HepG2 (cell line): ENCODE results near the gene PIP5KL1. TPM values are rescaled to one million over a fixed set of nuclear protein-coding genes. Genes with fewer than 3 reads are reported as not detected.
A peak's percentile ranks its signal among the peaks of the same experiment; 100 is the strongest.

Experiments
- JARID2 ChIP-seq: sonication (generic); formaldehyde crosslinking; IDR thresholded peaks from 2 replicates; pipeline ENCODE4 v1.8.1; 2023; ENCODE audit warnings: missing genetic modification reagents, inconsistent platforms; ENCODE audit not compliant: insufficient replicate concordance
- KAT2B ChIP-seq: fragments of 150-350 bp; IDR thresholded peaks from 2 replicates; pipeline ENCODE4 v1.6.1; 2014; ENCODE audit warnings: low read depth, low read length, borderline replicate concordance
- LCORL ChIP-seq, 2 experiments: fragments of 450-650 bp in 1 of 2; sonication (generic) in 1 of 2; formaldehyde crosslinking in 1 of 2; IDR thresholded peaks; 2 replicates each; pipeline versions ENCODE4 v1.5.0 to v1.6.1; 2017 to 2020; ENCODE audit warnings: antibody characterized with exemption in 1 of 2, missing genetic modification reagents in 1 of 2
- NCOR1 ChIP-seq: fragments of 200-600 bp; sonication (generic); IDR thresholded peaks from 2 replicates; pipeline ENCODE4 v1.7.0; 2017; ENCODE audit warnings: antibody characterized with exemption, low read length, borderline replicate concordance
- NR2F6 ChIP-seq, 2 experiments: IDR thresholded peaks; 2 replicates each; pipeline ENCODE4 v1.6.1; 2016; ENCODE audit warnings: antibody characterized with exemption in 1 of 2, mild to moderate bottlenecking in 1 of 2
- RBM22 ChIP-seq: fragments of 200-400 bp; formaldehyde crosslinking; optimal IDR thresholded peaks from 2 replicates; pipeline ENCODE3; 2017; ENCODE audit warnings: mild to moderate bottlenecking, low read length, moderate library complexity
- SRSF1 ChIP-seq: fragments of 200-400 bp; formaldehyde crosslinking; optimal IDR thresholded peaks from 2 replicates; pipeline ENCODE3; 2017; ENCODE audit warnings: mild to moderate bottlenecking, low read depth, low read length, moderate library complexity
- TMF1 ChIP-seq: sonication (generic); formaldehyde crosslinking; IDR thresholded peaks from 2 replicates; pipeline ENCODE4 v1.8.1; 2022; ENCODE audit warnings: low read depth, missing genetic modification reagents
- ZNF30 ChIP-seq: sonication (generic); formaldehyde crosslinking; IDR thresholded peaks from 2 replicates; pipeline ENCODE4 v1.5.0; 2020; ENCODE audit warnings: mild to moderate bottlenecking, missing genetic modification reagents
- ZNF34 ChIP-seq: sonication (generic); formaldehyde crosslinking; IDR thresholded peaks from 2 replicates; pipeline ENCODE4 v1.4.0; 2020; ENCODE audit warnings: mild to moderate bottlenecking, missing genetic modification reagents, borderline replicate concordance
- ZNF431 ChIP-seq: sonication (generic); formaldehyde crosslinking; IDR thresholded peaks from 2 replicates; pipeline ENCODE4 v1.9.0; 2022; ENCODE audit warnings: missing genetic modification reagents, low read depth, mild to moderate bottlenecking, borderline replicate concordance
- ZNF460 ChIP-seq: sonication (generic); formaldehyde crosslinking; IDR thresholded peaks from 2 replicates; pipeline ENCODE4 v1.5.1; 2020; ENCODE audit warnings: missing genetic modification reagents, mild to moderate bottlenecking, borderline replicate concordance
- ZNF607 ChIP-seq: sonication (generic); formaldehyde crosslinking; IDR thresholded peaks from 2 replicates; pipeline ENCODE4 v1.5.1; 2020; ENCODE audit warnings: missing genetic modification reagents, mild to moderate bottlenecking, borderline replicate concordance
- ZNF652 ChIP-seq: IDR thresholded peaks from 2 replicates; pipeline ENCODE4 v1.6.1; 2016; ENCODE audit warnings: low read depth, borderline replicate concordance
- ZNF780A ChIP-seq: sonication (generic); formaldehyde crosslinking; IDR thresholded peaks from 2 replicates; pipeline ENCODE4 v1.8.0; 2022; ENCODE audit warnings: mild to moderate bottlenecking, missing genetic modification reagents, moderate library complexity
- ZNF781 ChIP-seq: sonication (generic); formaldehyde crosslinking; IDR thresholded peaks from 2 replicates; pipeline ENCODE4 v1.5.1; 2020; ENCODE audit warnings: borderline replicate concordance, mild to moderate bottlenecking, missing genetic modification reagents; ENCODE audit errors: not compliant biosample characterization
- ZNF790 ChIP-seq: sonication (generic); formaldehyde crosslinking; IDR thresholded peaks from 2 replicates; pipeline ENCODE4 v1.8.0; 2022; ENCODE audit warnings: missing genetic modification reagents, mild to moderate bottlenecking, borderline replicate concordance
- ZNF792 ChIP-seq: IDR thresholded peaks from 2 replicates; pipeline ENCODE4 v1.6.1; 2016
- polyA plus RNA-seq, 8 experiments: library from polyadenylated mRNA; depleted of rRNA in 3 of 8; stranded (reverse) in 7 of 8; unstranded in 1 of 8; fragments of >200 nt; fragmentation: Illumina TruSeq in 4 of 8; extraction: Trizol in 4 of 8; gene quantifications; 2 replicates each; pipeline versions ENCODE4 v1.2.1 to v1.2.3, GENCODE V29; 2011 to 2016; ENCODE audit warnings: low read depth in 4 of 8, missing spikeins in 1 of 8, mixed read lengths in 1 of 8; ENCODE audit not compliant: insufficient read depth in 1 of 8
- total RNA-seq, 5 experiments: library from RNA; depleted of rRNA; stranded (reverse); fragments of >200 nt; fragmentation: Illumina TruSeq; extraction: Trizol; gene quantifications; 2 replicates each; pipeline ENCODE4 v1.2.3, GENCODE V29; 2016; ENCODE audit warnings: low read depth in 1 of 5
- TF ChIP-seq, protein P1 (sequence below): sonication (generic); formaldehyde crosslinking; IDR thresholded peaks from 2 replicates; pipeline ENCODE4 v1.9.0; 2021; ENCODE audit warnings: missing genetic modification reagents, mild to moderate bottlenecking, borderline replicate concordance
- TF ChIP-seq, protein P2 (sequence below): IDR thresholded peaks from 2 replicates; pipeline ENCODE4 v1.6.1; 2016; ENCODE audit warnings: missing biosample characterization, missing genetic modification reagents, low read depth
- TF ChIP-seq, protein P3 (sequence below): sonication (generic); formaldehyde crosslinking; IDR thresholded peaks from 2 replicates; pipeline ENCODE4 v1.4.0; 2020; ENCODE audit warnings: mild to moderate bottlenecking, missing genetic modification reagents
- TF ChIP-seq, protein P4 (sequence below): sonication (generic); formaldehyde crosslinking; IDR thresholded peaks from 2 replicates; pipeline ENCODE4 v1.9.0; 2021; ENCODE audit warnings: missing genetic modification reagents, borderline replicate concordance

PIP5KL1 gene
- total and polyA plus RNA-seq, 2 of the 13 experiments (the other 11 are each of a cell fraction or from before 2014, with no cell fraction given): 0.20 to 0.49 TPM

GRCh38 chr9:127937388-127938297, 7.1 kb upstream of the PIP5KL1 start, which contains the start of gene DPM2 (continued):
- TF ChIP-seq ZNF781 (CRISPR knock-in tag): peak; percentile 63
- TF ChIP-seq NCOR1: no peak
- TF ChIP-seq, protein P1, sequence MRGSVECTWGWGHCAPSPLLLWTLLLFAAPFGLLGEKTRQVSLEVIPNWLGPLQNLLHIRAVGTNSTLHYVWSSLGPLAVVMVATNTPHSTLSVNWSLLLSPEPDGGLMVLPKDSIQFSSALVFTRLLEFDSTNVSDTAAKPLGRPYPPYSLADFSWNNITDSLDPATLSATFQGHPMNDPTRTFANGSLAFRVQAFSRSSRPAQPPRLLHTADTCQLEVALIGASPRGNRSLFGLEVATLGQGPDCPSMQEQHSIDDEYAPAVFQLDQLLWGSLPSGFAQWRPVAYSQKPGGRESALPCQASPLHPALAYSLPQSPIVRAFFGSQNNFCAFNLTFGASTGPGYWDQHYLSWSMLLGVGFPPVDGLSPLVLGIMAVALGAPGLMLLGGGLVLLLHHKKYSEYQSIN (CRISPR knock-in tag): no peak
- TF ChIP-seq KAT2B: no peak
- TF ChIP-seq ZNF30 (CRISPR knock-in tag): no peak
- TF ChIP-seq, protein P2, sequence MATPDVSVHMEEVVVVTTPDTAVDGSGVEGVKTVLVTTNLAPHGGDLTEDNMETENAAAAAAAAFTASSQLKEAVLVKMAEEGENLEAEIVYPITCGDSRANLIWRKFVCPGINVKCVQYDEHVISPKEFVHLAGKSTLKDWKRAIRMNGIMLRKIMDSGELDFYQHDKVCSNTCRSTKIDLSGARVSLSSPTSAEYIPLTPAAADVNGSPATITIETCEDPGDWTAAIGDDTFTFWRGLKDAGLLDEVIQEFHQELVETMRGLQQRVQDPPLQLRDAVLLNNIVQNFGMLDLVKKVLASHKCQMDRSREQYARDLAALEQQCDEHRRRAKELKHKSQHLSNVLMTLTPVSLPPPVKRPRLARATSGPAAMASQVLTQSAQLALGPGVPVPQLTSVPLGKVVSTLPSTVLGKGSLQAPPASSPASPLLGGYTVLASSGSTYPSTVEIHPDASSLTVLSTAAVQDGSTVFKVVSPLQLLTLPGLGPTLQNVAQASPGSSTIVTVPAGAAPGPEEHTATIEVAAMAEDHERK (CRISPR knock-in tag): no peak
- TF ChIP-seq ZNF652 (CRISPR knock-in tag): no peak
- no peak for TF ChIP-seq ZNF792 (CRISPR knock-in tag)
- TF ChIP-seq, protein P3, sequence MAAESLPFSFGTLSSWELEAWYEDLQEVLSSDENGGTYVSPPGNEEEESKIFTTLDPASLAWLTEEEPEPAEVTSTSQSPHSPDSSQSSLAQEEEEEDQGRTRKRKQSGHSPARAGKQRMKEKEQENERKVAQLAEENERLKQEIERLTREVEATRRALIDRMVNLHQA (CRISPR knock-in tag): no peak
- TF ChIP-seq, protein P4, sequence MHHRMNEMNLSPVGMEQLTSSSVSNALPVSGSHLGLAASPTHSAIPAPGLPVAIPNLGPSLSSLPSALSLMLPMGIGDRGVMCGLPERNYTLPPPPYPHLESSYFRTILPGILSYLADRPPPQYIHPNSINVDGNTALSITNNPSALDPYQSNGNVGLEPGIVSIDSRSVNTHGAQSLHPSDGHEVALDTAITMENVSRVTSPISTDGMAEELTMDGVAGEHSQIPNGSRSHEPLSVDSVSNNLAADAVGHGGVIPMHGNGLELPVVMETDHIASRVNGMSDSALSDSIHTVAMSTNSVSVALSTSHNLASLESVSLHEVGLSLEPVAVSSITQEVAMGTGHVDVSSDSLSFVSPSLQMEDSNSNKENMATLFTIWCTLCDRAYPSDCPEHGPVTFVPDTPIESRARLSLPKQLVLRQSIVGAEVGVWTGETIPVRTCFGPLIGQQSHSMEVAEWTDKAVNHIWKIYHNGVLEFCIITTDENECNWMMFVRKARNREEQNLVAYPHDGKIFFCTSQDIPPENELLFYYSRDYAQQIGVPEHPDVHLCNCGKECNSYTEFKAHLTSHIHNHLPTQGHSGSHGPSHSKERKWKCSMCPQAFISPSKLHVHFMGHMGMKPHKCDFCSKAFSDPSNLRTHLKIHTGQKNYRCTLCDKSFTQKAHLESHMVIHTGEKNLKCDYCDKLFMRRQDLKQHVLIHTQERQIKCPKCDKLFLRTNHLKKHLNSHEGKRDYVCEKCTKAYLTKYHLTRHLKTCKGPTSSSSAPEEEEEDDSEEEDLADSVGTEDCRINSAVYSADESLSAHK (CRISPR knock-in tag): no peak
- no peak for TF ChIP-seq JARID2 (CRISPR knock-in tag)
- no peak for TF ChIP-seq ZNF431 (CRISPR knock-in tag)
- peak; percentile 85 for TF ChIP-seq RBM22
- TF ChIP-seq LCORL (IDR thresholded peaks at IDR 0.05): no peak
- peak; percentile 64; the same call in 1 of the 2 replicates for TF ChIP-seq LCORL (CRISPR knock-in tag; IDR thresholded peaks at IDR 0.05)
- TF ChIP-seq TMF1: no peak
- no peak for TF ChIP-seq ZNF780A
- TF ChIP-seq ZNF607 (CRISPR knock-in tag): peak; percentile 69
- TF ChIP-seq ZNF34 (CRISPR knock-in tag): no peak
- no peak for TF ChIP-seq NR2F6 (IDR thresholded peaks at IDR 0.05)
- TF ChIP-seq NR2F6 (CRISPR knock-in tag; IDR thresholded peaks at IDR 0.05): no peak
- TF ChIP-seq ZNF790 (CRISPR knock-in tag): no peak
- peak; percentile 90 for TF ChIP-seq SRSF1
- no peak; the same call in 1 of the 2 replicates for TF ChIP-seq ZNF460 (CRISPR knock-in tag)
